Spleen (tissue), 11 donors: ENCODE measurements around the gene CEP170. TPM values are rescaled to one million over a fixed set of nuclear protein-coding genes. Genes with fewer than 3 reads are reported as not detected.

Experiments
- DNase-seq: peaks from one replicate; pipeline ENCODE4 v3.0.0-alpha.2; 2020
- H3K27ac ChIP-seq, 8 donors: fragments of 200-600 bp; sonication (generic) in 7 of 8; 1 replicate in 4 of 8; 2 replicates in 4 of 8; pipeline versions ENCODE4 v1.5.0 to v1.8.0; 2016 to 2021; ENCODE audit warnings: inconsistent platforms in 4 of 8, mild to moderate bottlenecking in 4 of 8, moderate library complexity in 1 of 8
- H3K27me3 ChIP-seq, 7 donors: fragments of 200-600 bp; sonication (generic) in 6 of 7; replicated peaks in 1 of 7; 1 replicate in 4 of 7; 2 replicates in 3 of 7; pipeline versions ENCODE4 v1.5.0 to v1.8.0; 2016 to 2021; ENCODE audit warnings: inconsistent platforms in 3 of 7, mild to moderate bottlenecking in 1 of 7
- H3K36me3 ChIP-seq, 6 donors: fragments of 200-600 bp; sonication (generic) in 5 of 6; 1 replicate in 4 of 6; 2 replicates in 2 of 6; pipeline versions ENCODE4 v1.5.0 to v1.8.0; 2016 to 2021; ENCODE audit warnings: inconsistent platforms in 2 of 6
- H3K4me1 ChIP-seq, 6 donors: fragments of 200-600 bp; sonication (generic) in 5 of 6; 1 replicate in 3 of 6; 2 replicates in 3 of 6; pipeline versions ENCODE4 v1.5.0 to v1.8.0; 2016 to 2021; ENCODE audit warnings: inconsistent platforms in 3 of 6
- H3K4me3 ChIP-seq, 8 donors: fragments of 200-600 bp; sonication (generic) in 7 of 8; 1 replicate in 4 of 8; 2 replicates in 4 of 8; pipeline versions ENCODE4 v1.5.0 to v1.8.0; 2016 to 2021; ENCODE audit warnings: inconsistent platforms in 4 of 8, mild to moderate bottlenecking in 4 of 8, moderate library complexity in 2 of 8
- H3K9me3 ChIP-seq, 8 donors: fragments of 200-600 bp; sonication (generic) in 7 of 8; 1 replicate in 4 of 8; 2 replicates in 4 of 8; pipeline versions ENCODE4 v1.5.0 to v1.8.0; 2016 to 2021; ENCODE audit warnings: inconsistent platforms in 4 of 8
- POLR2A ChIP-seq, 3 donors: fragments of 450-650 bp; IDR thresholded peaks; one replicate each; pipeline ENCODE4 v1.5.1; 2017; ENCODE audit warnings: antibody characterized with exemption in 3 of 3, mild to moderate bottlenecking in 1 of 3
- POLR2AphosphoS5 ChIP-seq, 3 donors: sonication (generic); formaldehyde crosslinking; IDR thresholded peaks; one replicate each; pipeline ENCODE4 v1.5.1; 2017; ENCODE audit warnings: antibody characterized with exemption in 3 of 3
- WGBS, 5 donors: extraction: QIAGEN DNeasy Blood & Tissue Kit in 3 of 5; methylation state at CpG; one replicate each; pipeline versions ENCODE4 v1.1.5 to v1.1.7; 2013 to 2018; 5-methylcytosine and 5-hydroxymethylcytosine counted together
- intact Hi-C: fragments of 100-400 bp; cut with DNase I; formaldehyde crosslinking; loops from one replicate; pipeline ENCODE4 v1.15.0; 2023; ENCODE audit warnings: low total_unique reads
- polyA plus RNA-seq, 3 donors: library from polyadenylated mRNA; stranded (reverse); fragments of 200-250 nt; gene quantifications; one replicate each; pipeline ENCODE4 v1.2.1, GENCODE V29; 2013
- total RNA-seq, 7 donors: library from RNA; depleted of rRNA in 3 of 7; stranded (reverse); fragments of >200 nt in 3 of 7; fragmentation: NEBNext Ultra II Directional in 4 of 7; extraction: Animal tissue kit (Norgen Biotek cat#: 25700) in 4 of 7; gene quantifications; one replicate each; pipeline versions ENCODE4 v1.1.0 to v1.2.1, GENCODE V29; 2016 to 2021
- TF ChIP-seq, protein P1 (sequence below), 11 experiments: fragments of 200-600 bp in 7 of 11; fragments of 450-650 bp in 4 of 11; sonication (generic) in 4 of 11; IDR thresholded peaks in 8 of 11; conservative IDR thresholded peaks in 3 of 11; 1 replicate in 7 of 11; 2 replicates in 4 of 11; pipeline versions ENCODE4 v1.4.0 to v1.8.0; 2016 to 2021; ENCODE audit warnings: antibody characterized with exemption in 11 of 11, inconsistent platforms in 4 of 11, mild to moderate bottlenecking in 1 of 11
- donor health status: healthy with polysubstance abuse.
- donor health status: DM: no; HTN: no; CAD: no; lungs with moderate emphysema.
- donor health status: DM: no; HTN: no; CAD: no.
- donor health status: Bipolar disorder and iron deficiency.
- donor health status: healthy.
- donor health status: DM: no; HTN: no; CAD: no.
- donor health status: DM: yes; HTN: yes; CAD: no.

The CEP170 gene
- total and polyA plus RNA-seq, 10 donors = 17.3 to 92.8 (median 73.5) TPM

DNA sequence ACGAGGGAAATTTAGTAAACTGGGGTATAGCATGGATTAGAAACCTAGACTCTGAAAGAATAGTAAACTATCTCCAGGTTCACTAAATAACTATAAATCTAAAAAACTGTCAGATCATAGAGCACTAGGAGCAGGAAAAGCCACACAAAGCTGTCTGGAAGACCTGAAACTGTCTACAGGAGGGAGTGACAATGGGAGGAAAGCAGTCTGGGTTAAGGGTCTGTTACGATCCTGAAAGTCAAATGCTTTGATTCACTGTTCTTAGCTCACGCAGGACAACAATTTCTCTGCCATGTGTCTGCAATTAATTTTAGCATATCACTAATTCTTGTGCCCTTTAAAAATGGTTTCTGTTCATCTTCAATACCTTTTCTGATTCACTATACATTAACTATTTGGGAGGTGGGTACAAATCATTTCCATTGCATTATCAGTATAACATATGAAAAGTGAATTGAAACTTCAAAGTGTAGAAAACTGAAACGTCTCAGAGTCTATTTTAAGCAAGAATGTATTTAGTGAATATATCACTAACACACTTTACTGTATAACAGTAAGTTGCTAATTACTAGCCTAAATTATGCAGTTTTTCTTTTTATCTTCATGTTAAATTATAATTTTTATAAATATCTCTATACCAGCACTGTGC lies 18.4 kb downstream of the CEP170 start:
- TF ChIP-seq POLR2AphosphoS5 (IDR thresholded peaks at IDR 0.05) = no peak
- no peak for TF ChIP-seq POLR2A (IDR thresholded peaks at IDR 0.05)
- TF ChIP-seq, protein P1, sequence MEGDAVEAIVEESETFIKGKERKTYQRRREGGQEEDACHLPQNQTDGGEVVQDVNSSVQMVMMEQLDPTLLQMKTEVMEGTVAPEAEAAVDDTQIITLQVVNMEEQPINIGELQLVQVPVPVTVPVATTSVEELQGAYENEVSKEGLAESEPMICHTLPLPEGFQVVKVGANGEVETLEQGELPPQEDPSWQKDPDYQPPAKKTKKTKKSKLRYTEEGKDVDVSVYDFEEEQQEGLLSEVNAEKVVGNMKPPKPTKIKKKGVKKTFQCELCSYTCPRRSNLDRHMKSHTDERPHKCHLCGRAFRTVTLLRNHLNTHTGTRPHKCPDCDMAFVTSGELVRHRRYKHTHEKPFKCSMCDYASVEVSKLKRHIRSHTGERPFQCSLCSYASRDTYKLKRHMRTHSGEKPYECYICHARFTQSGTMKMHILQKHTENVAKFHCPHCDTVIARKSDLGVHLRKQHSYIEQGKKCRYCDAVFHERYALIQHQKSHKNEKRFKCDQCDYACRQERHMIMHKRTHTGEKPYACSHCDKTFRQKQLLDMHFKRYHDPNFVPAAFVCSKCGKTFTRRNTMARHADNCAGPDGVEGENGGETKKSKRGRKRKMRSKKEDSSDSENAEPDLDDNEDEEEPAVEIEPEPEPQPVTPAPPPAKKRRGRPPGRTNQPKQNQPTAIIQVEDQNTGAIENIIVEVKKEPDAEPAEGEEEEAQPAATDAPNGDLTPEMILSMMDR (IDR thresholded peaks at IDR 0.05 in 8 of 11, conservative IDR thresholded peaks at IDR 0.05 in 3 of 11) = no peak
- Histone ChIP-seq H3K27ac (peak overlapping the region in 1 of 8 donors; percentile 18), H3K4me3 (no peak overlapping the region), H3K36me3 (peaks cover 0 to 27% (median 4%) of the 10 kb centered on the region in 6 donors), H3K27me3 (no peaks in the 10 kb centered on the region), H3K4me1 (peaks cover 0 to 24% (median 20%) of the 10 kb centered on the region in 6 donors), H3K9me3 (peaks cover 4 to 21% (median 18%) of the 10 kb centered on the region in 8 donors)
- intact Hi-C loops = no loop called here
- DNase-seq = no peak
- WGBS, 5 donors = 56 to 68% (median 63%) methylated on average over 4 of the region's 4 CpGs

DNA sequence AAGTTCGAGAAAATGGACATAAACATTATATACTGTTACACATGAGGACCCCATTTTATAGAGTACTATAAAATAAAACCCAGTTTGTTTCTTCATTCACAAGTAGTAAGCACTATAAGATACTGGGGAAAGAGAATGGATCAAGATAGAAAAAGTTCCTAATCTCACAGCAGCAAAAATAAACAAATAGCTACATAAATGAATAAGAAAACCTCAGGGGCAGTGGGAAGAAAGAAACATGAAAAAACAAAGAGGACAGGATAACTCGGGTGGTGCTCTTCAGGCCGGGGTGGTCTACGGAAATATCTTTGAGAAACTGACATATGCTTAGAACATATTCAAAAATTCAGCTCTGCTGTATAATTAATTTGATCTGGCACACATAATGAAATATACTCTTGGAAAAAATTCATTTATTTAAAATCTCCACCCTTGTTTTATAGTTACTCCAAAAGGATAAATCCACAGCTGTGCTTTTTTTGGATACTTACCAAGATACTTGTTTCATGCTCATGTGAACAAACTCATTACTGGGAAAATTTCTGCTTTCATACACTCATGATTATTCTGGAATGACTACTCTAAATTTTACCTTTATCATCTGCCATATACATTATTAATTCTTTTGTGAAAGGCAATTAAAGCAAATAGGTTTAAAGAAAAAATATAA lies 20.0 kb downstream of the CEP170 start:
- TF ChIP-seq, protein P1 (IDR thresholded peaks at IDR 0.05 in 8 of 11, conservative IDR thresholded peaks at IDR 0.05 in 3 of 11) = no peak
- TF ChIP-seq POLR2AphosphoS5 (IDR thresholded peaks at IDR 0.05) = no peak
- no peak for TF ChIP-seq POLR2A (IDR thresholded peaks at IDR 0.05)
- peaks cover 0 to 24% (median 20%) of the 10 kb centered on the region in 6 donors for H3K4me1 ChIP-seq
- intact Hi-C loops = no loop called here
- no peak for DNase-seq
- peaks cover 14 to 37% (median 34%) of the 10 kb centered on the region in 8 donors for H3K9me3 ChIP-seq
- H3K36me3 ChIP-seq = peaks cover 0 to 36% (median 4%) of the 10 kb centered on the region in 6 donors
- H3K27me3 ChIP-seq = no peaks in the 10 kb centered on the region
- H3K4me3 ChIP-seq = no peak overlapping the region
- H3K27ac ChIP-seq = no peak overlapping the region
- 83 to 94% (median 91%) methylated on average over 4 of the region's 4 CpGs for WGBS, 5 donors

DNA sequence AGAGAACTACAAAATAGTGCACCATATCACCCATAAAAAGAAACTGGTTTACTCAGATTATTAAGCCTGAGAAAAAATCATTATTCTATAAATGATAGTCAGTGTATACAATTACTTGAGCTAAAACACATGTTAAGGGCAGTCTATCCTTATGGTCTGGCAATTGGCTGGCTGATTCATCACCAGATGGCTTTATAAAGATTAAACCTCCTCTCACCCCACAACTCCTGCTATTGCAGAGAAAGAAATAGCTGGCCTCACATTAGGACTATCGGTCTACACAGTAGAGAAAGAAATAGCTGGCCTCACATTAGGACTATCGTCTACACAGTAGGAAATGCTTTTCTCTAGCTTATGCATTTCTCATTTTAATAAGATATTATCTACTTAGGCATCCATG lies 21.2 kb downstream of the CEP170 start:
- DNase-seq = no peak
- peaks cover 0 to 43% (median 4%) of the 10 kb centered on the region in 6 donors for H3K36me3 ChIP-seq
- no peak for TF ChIP-seq POLR2AphosphoS5 (IDR thresholded peaks at IDR 0.05)
- TF ChIP-seq, protein P1 (IDR thresholded peaks at IDR 0.05 in 8 of 11, conservative IDR thresholded peaks at IDR 0.05 in 3 of 11) = no peak
- TF ChIP-seq POLR2A (IDR thresholded peaks at IDR 0.05) = no peak
- no peaks in the 10 kb centered on the region for H3K27me3 ChIP-seq
- no peak overlapping the region for H3K27ac ChIP-seq
- H3K4me3 ChIP-seq = no peak overlapping the region
- peaks cover 16 to 49% (median 45%) of the 10 kb centered on the region in 8 donors for H3K9me3 ChIP-seq
- intact Hi-C loops = no loop called here
- H3K4me1 ChIP-seq = peaks cover 0 to 20% (median 18%) of the 10 kb centered on the region in 6 donors
- WGBS, 5 donors = 93 to 98% (median 96%) methylated on average over 2 of the region's 2 CpGs

DNA sequence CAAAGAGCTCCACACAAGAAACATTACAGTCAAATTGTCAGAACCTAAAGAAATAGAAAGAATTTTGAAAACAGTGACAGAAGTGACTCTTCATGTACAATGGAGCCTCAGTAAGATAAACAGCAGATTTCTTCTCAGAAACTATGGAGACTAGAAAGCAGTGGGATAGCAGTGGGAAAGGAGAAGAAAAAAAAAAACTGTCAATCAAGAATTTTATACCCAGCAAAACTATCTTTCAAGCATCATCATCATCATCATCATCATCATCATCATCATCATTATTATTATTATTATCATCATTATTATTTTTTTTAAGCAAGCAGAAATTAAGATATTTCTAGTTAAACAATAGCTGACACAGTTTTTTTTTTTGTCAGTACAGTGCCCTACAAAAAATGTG lies 24.2 kb downstream of the CEP170 start:
- Histone ChIP-seq H3K4me3 (no peak overlapping the region), H3K4me1 (peaks cover 0 to 10% (median 2%) of the 10 kb centered on the region in 6 donors), H3K9me3 (peaks cover 16 to 54% (median 46%) of the 10 kb centered on the region in 8 donors), H3K36me3 (peaks cover 0 to 34% (median 4%) of the 10 kb centered on the region in 6 donors), H3K27me3 (no peaks in the 10 kb centered on the region), H3K27ac (no peak overlapping the region)
- TF ChIP-seq, protein P1 (IDR thresholded peaks at IDR 0.05 in 8 of 11, conservative IDR thresholded peaks at IDR 0.05 in 3 of 11) = no peak
- TF ChIP-seq POLR2AphosphoS5 (IDR thresholded peaks at IDR 0.05) = no peak
- TF ChIP-seq POLR2A (IDR thresholded peaks at IDR 0.05) = no peak
- DNase-seq = no peak
- intact Hi-C loops = no loop called here
